ENCODE measurements around the gene ARPC5.
"Not testable (repeated sequence)": the region's sequence is repeated elsewhere in the genome, so short reads cannot be mapped to it uniquely, and the experiment has no call there.

ARPC5 gene

DNA sequence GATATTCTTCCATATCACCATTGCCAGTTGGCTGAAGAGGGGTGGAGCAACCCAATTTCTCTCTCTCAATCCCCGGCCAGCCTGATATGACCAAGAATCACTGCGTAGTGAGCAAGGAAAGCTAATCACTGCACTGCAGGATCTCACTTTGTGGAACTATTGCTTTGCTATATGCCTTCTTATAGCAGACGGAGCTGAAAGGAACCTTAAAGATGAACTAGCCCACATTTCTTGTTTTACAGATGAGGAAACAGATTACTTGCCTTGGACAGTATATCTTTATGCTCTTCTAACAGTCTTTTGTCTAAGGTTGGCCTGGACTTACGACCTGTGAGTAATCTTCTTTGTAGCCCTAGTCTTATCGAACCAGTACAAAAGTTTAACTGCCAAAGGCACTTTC is 9.9 kb upstream of the ARPC5 start:
- DNase-seq (ENCODE audit: low spot score), result no peak

DNA sequence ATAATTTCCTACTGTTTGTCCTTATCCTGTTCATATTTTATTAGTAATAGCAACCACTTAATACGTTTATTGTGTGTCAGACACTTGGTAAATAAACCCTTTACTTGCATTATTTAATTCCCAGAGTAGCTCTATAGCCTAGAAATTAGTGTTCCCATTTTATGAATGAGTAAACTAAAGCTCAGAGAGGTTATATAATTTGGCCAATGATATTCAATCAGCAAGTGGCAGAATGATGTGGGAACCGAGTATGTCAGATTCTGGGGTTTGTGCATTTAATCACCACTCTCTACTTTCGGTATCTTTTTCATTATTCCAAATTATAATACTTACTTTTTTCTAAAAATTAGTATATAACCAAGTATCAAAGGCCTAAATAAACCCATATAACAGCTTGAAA is 6.6 kb upstream of the ARPC5 start:
- DNase-seq (ENCODE audit: low spot score), result no peak

DNA sequence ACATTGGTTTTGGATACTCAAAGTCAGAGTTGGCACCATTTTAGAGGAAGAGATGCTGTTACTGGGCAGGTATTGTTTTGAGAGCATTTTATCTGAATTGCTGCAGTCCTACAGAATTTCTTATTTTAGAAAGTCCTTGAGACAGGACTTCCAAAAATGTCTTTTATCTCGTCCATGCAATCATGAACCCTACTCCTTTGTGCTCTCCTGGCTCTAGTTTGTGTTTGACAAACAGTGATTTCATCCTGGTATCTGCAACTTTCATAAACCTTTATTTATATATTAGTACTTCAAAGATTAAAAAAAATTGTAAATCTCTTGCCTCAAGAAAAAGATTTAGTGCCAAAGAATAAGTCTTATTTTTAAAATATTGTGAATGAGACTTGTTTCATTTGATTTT is 4.6 kb upstream of the ARPC5 start:
- DNase-seq (ENCODE audit: low spot score), result no peak

GRCh38 chr1:183638649-183639387 is 3.2 kb upstream of the ARPC5 start:
- no peak for DNase-seq (ENCODE audit: low spot score)

- DNase-seq (ENCODE audit: low spot score), result no peak
Observed at GRCh38 chr1:183636783-183637182, 1.2 kb upstream of the ARPC5 start.

DNA sequence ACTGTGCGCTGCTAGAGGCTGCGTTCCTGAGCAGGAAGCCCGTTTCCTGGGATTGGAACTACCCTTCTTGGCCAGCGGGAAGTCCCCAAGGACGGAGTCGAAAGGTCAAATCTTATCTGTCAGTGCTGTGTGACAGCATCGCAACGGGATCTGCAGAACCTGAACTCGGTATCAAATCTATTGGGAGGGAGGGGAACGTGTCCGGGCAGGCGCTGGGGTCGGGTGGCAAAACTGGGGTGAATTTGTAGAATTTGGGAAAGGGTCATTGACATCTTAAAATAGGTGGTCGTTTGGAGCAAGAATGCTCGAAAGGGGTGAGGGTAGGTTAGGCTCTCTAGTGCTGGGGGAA is 725 bp upstream of the ARPC5 start:
- no peak for DNase-seq (ENCODE audit: low spot score)

- DNase-seq (ENCODE audit: low spot score), result no peak
Observed at GRCh38 chr1:183635099-183635605, 431 bp downstream of the ARPC5 start.

GRCh38 chr1:183634429-183635065 is 1.0 kb downstream of the ARPC5 start:
- DNase-seq (ENCODE audit: low spot score), result no peak

DNA sequence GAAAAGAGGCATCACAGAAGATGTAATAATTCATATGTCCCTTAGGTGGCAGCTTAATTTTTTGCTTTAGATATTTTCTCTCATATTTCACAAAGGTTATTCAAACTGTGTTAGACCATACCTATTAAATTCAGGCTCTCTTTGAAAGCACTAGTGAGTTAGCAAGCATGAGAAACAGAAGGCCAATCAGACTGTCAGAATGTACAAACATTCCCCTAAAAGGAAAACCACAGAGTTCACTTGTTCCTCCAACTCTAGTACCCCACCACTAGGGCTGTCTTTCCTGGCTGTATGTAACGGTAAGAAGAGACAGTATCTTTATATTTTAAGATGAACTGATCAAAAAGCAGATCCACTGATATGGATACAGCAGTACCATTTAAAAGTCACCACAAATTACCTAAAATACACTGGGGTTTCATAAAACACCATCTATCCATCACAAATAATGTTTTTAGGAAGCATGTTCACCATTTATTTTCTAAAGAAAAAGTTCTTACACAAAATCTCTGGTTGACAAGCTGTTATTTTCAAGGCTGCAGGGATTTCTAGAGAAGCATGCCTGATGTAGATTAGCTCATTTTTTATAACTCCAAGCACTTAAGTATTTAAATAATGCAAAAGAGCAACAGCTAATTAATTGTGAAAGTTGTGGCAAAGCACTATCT is 1.8 kb downstream of the ARPC5 start:
- peak; percentile 67 for DNase-seq (ENCODE audit: low spot score)

DNA sequence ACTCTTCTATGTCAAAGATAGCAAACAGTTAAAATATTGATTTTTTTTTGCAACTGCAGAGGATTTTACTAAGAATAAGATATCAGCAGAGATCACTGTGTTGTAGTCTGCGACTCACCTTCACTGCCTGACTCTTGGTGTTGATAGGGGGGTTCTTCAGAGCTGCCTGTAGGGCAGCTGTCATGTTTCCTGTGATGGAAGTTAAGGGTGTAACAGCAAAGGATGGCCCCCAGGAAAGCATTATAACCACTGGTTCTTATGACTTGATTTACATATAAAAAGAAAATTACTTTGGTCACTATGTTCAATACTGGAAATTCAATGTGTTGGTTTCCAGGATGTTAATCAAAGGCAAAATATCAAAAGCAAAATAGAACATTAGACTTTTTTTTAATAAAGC is 2.6 kb downstream of the ARPC5 start:
- DNase-seq (ENCODE audit: low spot score), result no peak

- DNase-seq (ENCODE audit: low spot score), result no peak
Observed at GRCh38 chr1:183632114-183632513, 3.5 kb downstream of the ARPC5 start.

DNA sequence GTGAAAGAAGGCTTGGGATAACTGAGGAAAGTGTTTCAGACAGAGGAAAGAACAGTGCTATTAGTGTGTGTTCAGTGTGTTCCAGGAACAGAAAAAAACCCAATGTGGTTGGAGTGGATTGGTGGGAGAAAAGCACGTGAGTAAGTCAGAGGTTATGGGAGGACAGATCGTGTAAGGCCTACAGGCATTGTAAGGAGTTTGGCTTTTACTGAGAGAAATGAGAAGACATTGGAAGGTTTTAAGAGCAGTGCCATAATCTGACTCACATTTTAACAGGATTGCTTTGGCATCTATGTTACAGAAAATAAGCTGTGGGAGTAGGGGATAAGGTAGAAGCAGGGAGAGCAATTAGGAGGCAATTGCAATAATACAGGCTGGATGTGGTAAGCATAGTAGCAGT is 4.8 kb downstream of the ARPC5 start:
- DNase-seq (ENCODE audit: low spot score), result no peak

GRCh38 chr1:183628537-183628936 is 7.0 kb downstream of the ARPC5 start:
- no peak for DNase-seq (ENCODE audit: low spot score)

GRCh38 chr1:183626236-183626635 is 9.3 kb downstream of the ARPC5 start:
- not testable (repeated sequence) for DNase-seq (ENCODE audit: low spot score)

DNA sequence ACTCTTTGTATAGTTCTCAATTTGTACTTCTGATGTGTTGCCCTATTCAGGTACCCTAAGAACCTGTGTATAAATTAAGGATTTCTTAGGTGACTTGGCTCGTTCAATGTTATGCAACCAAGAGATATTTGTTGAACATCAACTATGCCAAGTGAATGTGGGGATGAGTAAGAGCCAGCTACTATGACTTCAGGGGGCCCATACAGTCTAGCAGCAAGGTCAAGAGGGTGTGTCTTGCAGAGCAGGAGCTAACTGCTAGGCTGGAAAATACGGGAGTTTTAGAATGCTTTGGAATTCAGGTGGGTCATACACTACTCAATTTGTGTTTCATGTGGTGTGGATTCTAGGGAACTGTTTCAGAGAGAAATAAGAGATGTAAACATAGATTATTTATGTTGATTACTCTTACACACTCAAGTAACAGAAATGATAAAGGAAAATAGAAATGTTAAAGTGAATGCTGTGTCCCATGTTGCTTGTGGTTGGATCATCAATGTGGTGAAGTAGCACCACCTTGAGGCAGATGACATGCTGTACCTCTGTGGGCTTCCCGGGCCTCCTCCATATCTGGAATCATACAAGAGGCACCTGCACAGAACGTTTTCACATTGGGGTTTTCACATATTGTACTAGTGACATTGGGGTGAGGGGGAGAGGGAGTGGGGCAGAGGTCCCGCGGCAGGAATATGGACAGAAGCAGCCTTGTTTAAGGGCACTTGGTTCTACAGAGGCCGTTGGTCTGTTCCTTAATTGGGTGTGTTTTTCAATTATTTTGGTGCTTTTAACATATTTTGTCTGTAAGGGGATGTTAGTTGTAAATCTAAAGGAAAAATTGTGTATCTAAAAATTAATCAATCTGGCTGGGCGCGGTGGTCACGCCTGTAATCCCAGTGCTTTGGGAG is 12.4 kb downstream of the ARPC5 start:
- DNase-seq (ENCODE audit: low spot score), result peak; percentile 53

DNA sequence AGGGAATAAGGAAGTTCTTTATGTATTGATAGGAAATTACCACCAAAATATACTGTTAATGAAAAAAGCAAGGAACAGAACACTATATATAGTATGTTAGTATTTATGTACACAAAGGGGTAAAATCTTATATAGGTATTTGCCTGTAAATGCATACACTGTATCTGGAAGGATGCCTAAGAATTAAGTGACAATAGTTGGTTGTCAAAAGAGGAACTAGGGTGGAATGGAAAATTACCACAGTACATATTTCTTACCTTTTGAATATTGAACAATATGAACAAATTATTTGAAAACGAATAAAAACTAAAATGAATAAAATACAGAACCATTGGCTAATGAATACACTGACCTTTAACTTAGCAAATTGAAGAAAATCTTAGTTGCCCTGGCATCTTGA is 13.6 kb downstream of the ARPC5 start:
- no peak for DNase-seq (ENCODE audit: low spot score)

GRCh38 chr1:183620311-183620710 is 15.3 kb downstream of the ARPC5 start:
- no peak for DNase-seq (ENCODE audit: low spot score)

- DNase-seq (ENCODE audit: low spot score), result no peak
Observed at GRCh38 chr1:183619781-183620180, 15.8 kb downstream of the ARPC5 start.

DNA sequence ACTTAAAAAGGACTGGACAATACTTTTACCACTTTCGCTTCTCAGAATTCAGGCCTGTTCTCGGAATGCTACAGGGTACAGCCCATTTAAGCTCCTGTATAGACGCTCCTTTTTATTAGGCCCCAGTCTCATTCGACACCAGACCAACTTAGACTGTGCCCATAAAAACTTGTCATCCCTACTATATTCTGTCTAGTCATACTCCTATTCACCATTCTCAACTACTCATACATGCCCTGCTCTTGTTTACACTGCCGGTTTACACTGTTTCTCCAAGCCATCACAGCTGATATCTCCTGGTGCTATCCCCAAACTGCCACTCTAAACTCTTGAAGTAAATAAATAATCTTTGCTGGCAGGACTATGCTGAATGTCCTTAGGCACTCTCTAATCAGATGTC is 17.4 kb downstream of the ARPC5 start:
- DNase-seq (ENCODE audit: low spot score), result not testable (repeated sequence)

DNA sequence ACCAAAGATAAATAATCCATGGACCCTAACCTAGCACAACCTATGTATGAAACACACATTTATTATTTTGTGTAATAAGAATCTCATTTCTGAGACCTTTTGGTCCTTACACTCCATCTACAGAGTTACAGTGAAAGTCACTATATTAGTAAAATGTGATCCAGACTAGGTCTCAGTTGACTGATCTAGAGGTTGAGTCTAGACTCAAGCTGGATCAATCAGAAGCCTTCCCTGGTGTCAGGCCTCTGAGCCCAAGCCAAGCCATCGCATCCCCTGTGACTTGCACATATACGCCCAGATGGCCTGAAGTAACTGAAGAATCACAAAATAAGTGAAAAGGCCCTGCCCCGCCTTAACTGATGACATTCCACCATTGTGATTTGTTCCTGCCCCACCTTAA is 22.6 kb downstream of the ARPC5 start:
- DNase-seq (ENCODE audit: low spot score), result not testable (repeated sequence)

GRCh38 chr1:183612407-183612806 is 23.2 kb downstream of the ARPC5 start:
- no peak for DNase-seq (ENCODE audit: low spot score)

DNA sequence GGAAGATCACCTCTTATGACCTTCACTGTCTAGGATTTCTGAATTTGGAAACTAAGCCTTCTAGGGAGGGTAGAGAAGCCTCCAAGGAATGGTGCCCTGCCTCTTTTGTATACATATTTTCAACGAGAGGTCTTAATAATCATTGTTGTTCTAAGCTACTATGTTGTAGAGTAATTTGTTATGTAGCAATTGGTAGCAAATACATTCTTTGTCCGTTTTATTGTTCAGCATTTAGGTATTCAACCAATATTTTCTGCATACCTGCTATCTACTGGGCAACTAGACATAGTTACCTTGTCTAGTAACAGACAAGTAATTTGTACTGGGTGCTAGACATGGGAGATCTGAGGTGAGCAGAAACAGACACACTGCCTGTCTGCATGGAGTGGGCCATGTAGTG is 24.6 kb downstream of the ARPC5 start:
- no peak for DNase-seq (ENCODE audit: low spot score)

All from CD4-positive, alpha-beta T cell treated with Interleukin-15 for 4 hours (primary cell).